ENCODE data around the gene TBC1D1. TPM values are rescaled to one million over a fixed set of nuclear protein-coding genes. Genes with fewer than 3 reads are reported as not detected.
A peak's percentile ranks its signal among the peaks of the same experiment; 100 is the strongest.

Gene TBC1D1
- total RNA-seq, 1 donor from 2014 or later, result 54.5 TPM

GRCh38 chr4:38089961-38090360 is 199.1 kb downstream of the TBC1D1 start:
- no peaks in the 10 kb centered on the region for H4K20me1 ChIP-seq (ENCODE audit: insufficient read depth, low read length)
- no peak overlapping the region for H3K4me3 ChIP-seq (ENCODE audit: insufficient read depth, low read depth, low read length)
- no peak overlapping the region for H3K27ac Mint-ChIP-seq (ENCODE audit: unreplicated experiment)
- H3K4me3 Mint-ChIP-seq (ENCODE audit: unreplicated experiment), result no peak overlapping the region
- no peak overlapping the region for H3K9ac ChIP-seq (ENCODE audit: low read length)
- H3K4me1 Mint-ChIP-seq (ENCODE audit: low read depth, unreplicated experiment), result peaks cover 2% of the 10 kb centered on the region
- no peaks in the 10 kb centered on the region for H3K9me3 Mint-ChIP-seq (ENCODE audit: unreplicated experiment)
- no peaks in the 10 kb centered on the region for H3K27me3 Mint-ChIP-seq (ENCODE audit: low read depth, unreplicated experiment)
- H3K4me2 ChIP-seq (ENCODE audit: low read length), result no peak overlapping the region
- no peak overlapping the region for H2AFZ ChIP-seq (ENCODE audit: low read depth, low read length)
- H3K27me3 ChIP-seq (ENCODE audit: insufficient read depth, low read length), result no peaks in the 10 kb centered on the region
- DNase-seq (ENCODE audit: low read depth) (no peak), FAIRE-seq (no peak)
- H3K9me3 ChIP-seq (ENCODE audit: insufficient read depth, low read depth, low read length), result no peaks in the 10 kb centered on the region
- H3K36me3 Mint-ChIP-seq (ENCODE audit: low read depth, unreplicated experiment), result peaks cover 5% of the 10 kb centered on the region
- no peak overlapping the region for H3K27ac ChIP-seq (ENCODE audit: low read depth, low read length)
- H3K4me1 ChIP-seq (ENCODE audit: insufficient read depth, low read length), result no peaks in the 10 kb centered on the region
- H3K36me3 ChIP-seq (ENCODE audit: insufficient read depth, low read length), result peaks cover under 1% of the 10 kb centered on the region
- TF ChIP-seq CTCF (IDR thresholded peaks at IDR 0.05; ENCODE audit: insufficient read depth, low read depth, low read length) (no peak), EZH2 (IDR thresholded peaks at IDR 0.05; ENCODE audit: insufficient read depth, low read length) (no peak)
- H3K79me2 ChIP-seq (ENCODE audit: insufficient read depth, low read length), result no peaks in the 10 kb centered on the region

GRCh38 chr4:38090455-38091246 is 199.8 kb downstream of the TBC1D1 start:
- Histone ChIP-seq H3K4me1 (ENCODE audit: insufficient read depth, low read length) (no peaks in the 10 kb centered on the region), H3K79me2 (ENCODE audit: insufficient read depth, low read length) (no peaks in the 10 kb centered on the region), H3K27ac (ENCODE audit: low read depth, low read length) (no peak overlapping the region), H4K20me1 (ENCODE audit: insufficient read depth, low read length) (no peaks in the 10 kb centered on the region), H3K4me2 (ENCODE audit: low read length) (no peak overlapping the region), H3K9ac (ENCODE audit: low read length) (no peak overlapping the region), H2AFZ (ENCODE audit: low read depth, low read length) (no peak overlapping the region), H3K4me3 (ENCODE audit: insufficient read depth, low read depth, low read length) (no peak overlapping the region), H3K36me3 (ENCODE audit: insufficient read depth, low read length) (no peaks in the 10 kb centered on the region), H3K27me3 (ENCODE audit: insufficient read depth, low read length) (no peaks in the 10 kb centered on the region), H3K9me3 (ENCODE audit: insufficient read depth, low read depth, low read length) (no peaks in the 10 kb centered on the region)
- Mint-ChIP-seq H3K27me3 (ENCODE audit: low read depth, unreplicated experiment) (no peaks in the 10 kb centered on the region), H3K36me3 (ENCODE audit: low read depth, unreplicated experiment) (peaks cover 5% of the 10 kb centered on the region), H3K4me1 (ENCODE audit: low read depth, unreplicated experiment) (peaks cover 2% of the 10 kb centered on the region), H3K4me3 (ENCODE audit: unreplicated experiment) (no peak overlapping the region), H3K9me3 (ENCODE audit: unreplicated experiment) (no peaks in the 10 kb centered on the region), H3K27ac (ENCODE audit: unreplicated experiment) (no peak overlapping the region)
- DNase-seq (ENCODE audit: low read depth) (no peak), FAIRE-seq (no peak)
- no peak for TF ChIP-seq CTCF (IDR thresholded peaks at IDR 0.05; ENCODE audit: insufficient read depth, low read depth, low read length)
- TF ChIP-seq EZH2 (IDR thresholded peaks at IDR 0.05; ENCODE audit: insufficient read depth, low read length), result no peak

GRCh38 chr4:38091636-38092035 is 200.8 kb downstream of the TBC1D1 start:
- Histone ChIP-seq H3K4me1 (ENCODE audit: insufficient read depth, low read length) (no peaks in the 10 kb centered on the region), H3K27me3 (ENCODE audit: insufficient read depth, low read length) (no peaks in the 10 kb centered on the region), H3K4me3 (ENCODE audit: insufficient read depth, low read depth, low read length) (no peak overlapping the region), H3K79me2 (ENCODE audit: insufficient read depth, low read length) (no peaks in the 10 kb centered on the region), H2AFZ (ENCODE audit: low read depth, low read length) (no peak overlapping the region), H3K27ac (ENCODE audit: low read depth, low read length) (no peak overlapping the region), H4K20me1 (ENCODE audit: insufficient read depth, low read length) (no peaks in the 10 kb centered on the region), H3K9ac (ENCODE audit: low read length) (no peak overlapping the region), H3K9me3 (ENCODE audit: insufficient read depth, low read depth, low read length) (no peaks in the 10 kb centered on the region), H3K4me2 (ENCODE audit: low read length) (no peak overlapping the region), H3K36me3 (ENCODE audit: insufficient read depth, low read length) (no peaks in the 10 kb centered on the region)
- no peak overlapping the region for H3K27ac Mint-ChIP-seq (ENCODE audit: unreplicated experiment)
- no peaks in the 10 kb centered on the region for H3K9me3 Mint-ChIP-seq (ENCODE audit: unreplicated experiment)
- no peaks in the 10 kb centered on the region for H3K4me1 Mint-ChIP-seq (ENCODE audit: low read depth, unreplicated experiment)
- no peaks in the 10 kb centered on the region for H3K27me3 Mint-ChIP-seq (ENCODE audit: low read depth, unreplicated experiment)
- DNase-seq (ENCODE audit: low read depth) (peak; percentile 86), FAIRE-seq (no peak)
- H3K36me3 Mint-ChIP-seq (ENCODE audit: low read depth, unreplicated experiment), result peaks cover 9% of the 10 kb centered on the region
- TF ChIP-seq CTCF (IDR thresholded peaks at IDR 0.05; ENCODE audit: insufficient read depth, low read depth, low read length) (no peak), EZH2 (IDR thresholded peaks at IDR 0.05; ENCODE audit: insufficient read depth, low read length) (no peak)
- no peak overlapping the region for H3K4me3 Mint-ChIP-seq (ENCODE audit: unreplicated experiment)

All from astrocyte (in vitro differentiated cells and primary cell).